ENCODE data around the gene SLC25A45. TPM values are rescaled to one million over a fixed set of nuclear protein-coding genes. Genes with fewer than 3 reads are reported as not detected.

The SLC25A45 gene
- total and polyA plus RNA-seq, 11 donors = 3.8 to 11.6 (median 6.6) TPM

- no peak overlapping the region for H3K27ac ChIP-seq
- H3K9me3 ChIP-seq = no peaks in the 10 kb centered on the region
- intact Hi-C loops (cut with DNase I) = loop anchor here in 5 of 10 donors (5.0 to 10.0 kb wide), 4 partner anchors 92 to 220 kb away; partner anchors contain the start of gene KCNK7 (in 1 of the 5)
- ATAC-seq (no peak), DNase-seq (no peak)
- H3K4me3 ChIP-seq = no peak overlapping the region
- H3K36me3 ChIP-seq = no peaks in the 10 kb centered on the region
- H3K4me1 ChIP-seq = peaks cover 0 to 33% (median 19%) of the 10 kb centered on the region in 12 donors
- H3K27me3 ChIP-seq = no peaks in the 10 kb centered on the region
- WGBS, 4 donors = 90 to 94% (median 91%) methylated on average over 8 of the region's 8 CpGs
- TF ChIP-seq CTCF (IDR thresholded peaks at IDR 0.05) (no peak), POLR2A (IDR thresholded peaks at IDR 0.05) (no peak)
Observed at GRCh38 chr11:65375012-65375411, 7.4 kb downstream of the SLC25A45 start.

GRCh38 chr11:65373839-65374580 is 8.4 kb downstream of the SLC25A45 start:
- DNase-seq (no peak), ATAC-seq (no peak)
- 78 to 90% (median 81%) methylated on average over 10 to 14 of the region's 14 CpGs for WGBS, 4 donors
- H3K9me3 ChIP-seq = no peaks in the 10 kb centered on the region
- H3K36me3 ChIP-seq = no peaks in the 10 kb centered on the region
- intact Hi-C loops (cut with DNase I) = loop anchor here in 2 of 10 donors (5.0 to 10.0 kb wide), 2 partner anchors 93 to 221 kb away; partner anchors contain the start of gene KCNK7 (in 1 of the 2)
- no peak overlapping the region for H3K4me3 ChIP-seq
- no peak for TF ChIP-seq CTCF (IDR thresholded peaks at IDR 0.05)
- TF ChIP-seq POLR2A (IDR thresholded peaks at IDR 0.05) = no peak
- no peaks in the 10 kb centered on the region for H3K27me3 ChIP-seq
- no peak overlapping the region for H3K27ac ChIP-seq
- H3K4me1 ChIP-seq = peaks cover 0 to 33% (median 19%) of the 10 kb centered on the region in 12 donors

- intact Hi-C loops (cut with DNase I) = loop anchor here in 2 of 10 donors (5.0 to 10.0 kb wide), 2 partner anchors 97 to 224 kb away; partner anchors contain the start of gene KCNK7 (in 1 of the 2)
- H3K36me3 ChIP-seq = no peaks in the 10 kb centered on the region
- TF ChIP-seq CTCF (IDR thresholded peaks at IDR 0.05) (no peak), POLR2A (IDR thresholded peaks at IDR 0.05) (no peak)
- ATAC-seq = peak in 1 of 4 donors; percentile 17
- 66 to 69% (median 67%) methylated on average over 6 of the region's 6 CpGs for WGBS, 4 donors
- no peaks in the 10 kb centered on the region for H3K9me3 ChIP-seq
- H3K27ac ChIP-seq = peak overlapping the region; percentile 70 to 97 (median 88)
- H3K4me3 ChIP-seq = no peak overlapping the region
- no peaks in the 10 kb centered on the region for H3K27me3 ChIP-seq
- peaks cover 0 to 34% (median 19%) of the 10 kb centered on the region in 12 donors for H3K4me1 ChIP-seq
- no peak for DNase-seq
Observed at GRCh38 chr11:65370659-65371049, 11.8 kb downstream of the SLC25A45 start.

GRCh38 chr11:65366340-65366773 is 16.1 kb downstream of the SLC25A45 start:
- H3K27me3 ChIP-seq = no peaks in the 10 kb centered on the region
- peaks cover 0 to 31% (median 14%) of the 10 kb centered on the region in 12 donors for H3K4me1 ChIP-seq
- DNase-seq (no peak), ATAC-seq (peak; percentile 38 to 71 (median 66))
- WGBS, 4 donors = 2 to 4% (median 3%) methylated on average over 4 of the region's 4 CpGs
- H3K9me3 ChIP-seq = no peaks in the 10 kb centered on the region
- H3K36me3 ChIP-seq = no peaks in the 10 kb centered on the region
- intact Hi-C loops (cut with DNase I) = loop anchor here in 8 of 10 donors (1.0 to 10.0 kb wide), 5 partner anchors 48 to 146 kb away; no protein-coding TSS in a partner anchor
- H3K4me3 ChIP-seq = no peak overlapping the region
- peak overlapping the region in 11 of 12 donors; percentile 19 to 77 (median 63) for H3K27ac ChIP-seq
- TF ChIP-seq POLR2A (IDR thresholded peaks at IDR 0.05) (no peak), CTCF (IDR thresholded peaks at IDR 0.05) (peak; percentile 66 to 85 (median 78))

Measured in heart left ventricle (tissue), 16 donors.